LHCN-M2 (cell line): ENCODE measurements around the gene LIG4. TPM values are rescaled to one million over a fixed set of nuclear protein-coding genes. Genes with fewer than 3 reads are reported as not detected.
"Not testable (repeated sequence)": the region's sequence is repeated elsewhere in the genome, so short reads cannot be mapped to it uniquely, and the experiment has no call there.

Experiments used
- DNase-seq: peaks from one replicate; pipeline ENCODE4 v3.0.0-alpha.2; 2012; ENCODE audit warnings: low read depth
- polyA plus RNA-seq: library from polyadenylated mRNA; unstranded; fragments of >200 nt; gene quantifications from one replicate; pipeline ENCODE4 v1.2.1, GENCODE V29; 2012; ENCODE audit warnings: missing spikeins
- total RNA-seq: library from RNA; depleted of rRNA; stranded (reverse); fragments of >200 nt; gene quantifications from 2 replicates; pipeline ENCODE4 v1.2.3, GENCODE V29; 2014; rRNA removed

The LIG4 gene
- 13.5 and 14.7 TPM in 2 replicates for total RNA-seq
- polyA plus RNA-seq: 3.2 TPM

- DNase-seq: peak; percentile 88
Observed at GRCh38 chr13:108215436-108215835, at the start of gene LIG4. Gene LIG4, minus strand, starts transcription at chr13:108215536. Its CDS starts 4,268 bp downstream, at chr13:108211268.

- no peak for DNase-seq
Observed at GRCh38 chr13:108263621-108264355, 48.5 kb upstream of the LIG4 start.

GRCh38 chr13:108257248-108257647 is 41.9 kb upstream of the LIG4 start:
- no peak for DNase-seq

GRCh38 chr13:108249150-108249549 is 33.8 kb upstream of the LIG4 start:
- DNase-seq: no peak

- DNase-seq: no peak
Observed at GRCh38 chr13:108230377-108230776, 15.0 kb upstream of the LIG4 start.

- peak; percentile 36 for DNase-seq
Observed at GRCh38 chr13:108227651-108228272, 12.4 kb upstream of the LIG4 start.

- no peak for DNase-seq
Observed at GRCh38 chr13:108226184-108226583, 10.8 kb upstream of the LIG4 start.

GRCh38 chr13:108225440-108225839 is 10.1 kb upstream of the LIG4 start:
- DNase-seq: no peak

- no peak for DNase-seq
Observed at GRCh38 chr13:108223687-108224503, 8.6 kb upstream of the LIG4 start.

- no peak for DNase-seq
Observed at GRCh38 chr13:108220041-108220440, 4.7 kb upstream of the LIG4 start.

- DNase-seq: peak; percentile 91
Observed at GRCh38 chr13:108218044-108218974, 3.0 kb upstream of the LIG4 start, which contains the start of gene ABHD13. Gene ABHD13, plus strand, starts transcription at chr13:108218392. Its CDS starts 10,827 bp downstream, at chr13:108229219.

GRCh38 chr13:108217307-108218043 is 2.1 kb upstream of the LIG4 start:
- DNase-seq: not testable (repeated sequence)

- no peak for DNase-seq
Observed at GRCh38 chr13:108214441-108215271, 680 bp downstream of the LIG4 start.

- peak; percentile 7 for DNase-seq
Observed at GRCh38 chr13:108213946-108214345, 1.4 kb downstream of the LIG4 start.

- DNase-seq: no peak
Observed at GRCh38 chr13:108212886-108213285, 2.5 kb downstream of the LIG4 start.

- DNase-seq: no peak
Observed at GRCh38 chr13:108210551-108210950, 4.8 kb downstream of the LIG4 start.

GRCh38 chr13:108200781-108201398 is 14.4 kb downstream of the LIG4 start:
- peak; percentile 35 for DNase-seq

GRCh38 chr13:108195861-108196260 is 19.5 kb downstream of the LIG4 start:
- DNase-seq: no peak

- no peak for DNase-seq
Observed at GRCh38 chr13:108195146-108195545, 20.2 kb downstream of the LIG4 start.
